Stimulated activated CD4-positive, alpha-beta T cell treated with anti-CD3 and anti-CD28 coated beads, Interleukin-4, amount 100 ng/mL, for 24 hours (primary cell): ENCODE results near the gene THOP1.

Source experiments
- DNase-seq: peaks from one replicate; pipeline ENCODE4 v3.0.0-alpha.2; 2020

Gene THOP1

DNA sequence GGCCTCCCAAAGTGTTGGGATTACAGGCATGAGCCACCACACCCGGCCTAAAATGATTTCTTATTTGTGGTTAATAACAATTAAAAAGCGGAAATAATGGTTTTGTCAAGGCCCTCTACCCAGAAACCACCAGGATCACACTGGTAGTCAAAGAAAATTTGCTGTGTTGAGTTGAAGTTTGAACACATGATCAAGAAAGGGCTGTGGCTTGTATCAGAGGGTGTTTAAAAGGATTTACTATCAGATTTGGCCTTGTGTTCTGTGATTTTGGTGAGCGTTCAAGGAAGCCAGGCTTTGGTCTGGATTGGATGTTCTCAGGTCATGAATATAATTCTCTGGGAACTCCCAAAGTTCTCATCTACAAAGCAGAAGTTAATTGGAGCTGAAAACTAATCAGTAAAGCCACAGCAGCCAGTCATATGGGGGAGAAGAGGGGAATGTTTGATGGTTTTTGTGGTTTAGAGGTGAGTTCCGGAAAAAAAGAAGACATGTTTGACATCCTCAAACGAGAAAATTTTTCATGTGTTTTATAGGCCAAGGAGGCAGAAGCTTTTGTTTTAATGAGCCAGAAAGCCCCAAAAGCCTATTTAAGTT is 71.3 kb downstream of the THOP1 start:
- no peak for DNase-seq

DNA sequence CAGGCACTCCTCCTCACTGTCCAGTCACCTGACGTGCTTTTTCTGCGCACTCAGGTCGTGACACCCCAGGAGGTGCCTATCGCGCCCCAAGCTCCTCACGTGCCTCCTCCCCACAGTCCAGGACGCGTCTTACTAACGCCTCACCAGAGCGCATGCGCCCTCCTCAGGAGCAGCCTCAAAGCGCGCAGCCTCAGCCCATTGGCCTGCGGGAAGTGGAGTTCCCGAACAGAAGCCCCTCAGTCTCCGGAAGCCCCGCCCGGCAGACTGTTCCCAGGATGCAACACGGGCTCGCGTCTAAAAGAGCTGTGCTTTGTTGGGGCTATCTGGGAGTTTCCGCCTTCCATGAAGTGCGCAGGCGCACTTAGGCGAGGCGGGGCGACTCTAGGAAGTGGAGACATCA is 73.6 kb downstream of the THOP1 start:
- no peak for DNase-seq

DNA sequence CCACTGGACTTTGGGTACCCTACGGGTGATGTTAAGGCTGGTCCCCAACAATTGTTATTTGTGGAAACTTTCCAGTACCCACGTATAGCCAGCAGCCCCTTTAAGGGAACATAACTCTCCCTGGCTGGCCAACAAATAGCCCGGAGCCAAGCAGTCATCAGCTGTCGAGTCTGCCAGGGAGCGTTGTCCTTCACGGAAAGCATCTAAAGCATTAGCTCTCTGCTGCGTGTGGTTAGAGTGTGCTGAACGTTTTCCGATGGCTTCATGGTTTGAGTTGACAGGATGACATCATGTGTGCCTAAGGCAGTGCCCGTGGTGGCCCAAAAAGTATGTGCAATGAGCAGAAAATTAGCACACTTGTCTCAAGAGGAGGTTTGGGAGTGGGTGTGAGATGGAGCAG is 78.5 kb downstream of the THOP1 start:
- no peak for DNase-seq
